NCI-H2107 (cell line): ENCODE data around the gene SCAMP4.
A peak's percentile ranks its signal among the peaks of the same experiment; 100 is the strongest.
"Not testable (repeated sequence)": the region's sequence is repeated elsewhere in the genome, so short reads cannot be mapped to it uniquely, and the experiment has no call there.

Experiments
- DNase-seq: peaks from one replicate; lab custom pipeline; 2025; lab: John Stamatoyannopoulos, UW

Gene SCAMP4

DNA sequence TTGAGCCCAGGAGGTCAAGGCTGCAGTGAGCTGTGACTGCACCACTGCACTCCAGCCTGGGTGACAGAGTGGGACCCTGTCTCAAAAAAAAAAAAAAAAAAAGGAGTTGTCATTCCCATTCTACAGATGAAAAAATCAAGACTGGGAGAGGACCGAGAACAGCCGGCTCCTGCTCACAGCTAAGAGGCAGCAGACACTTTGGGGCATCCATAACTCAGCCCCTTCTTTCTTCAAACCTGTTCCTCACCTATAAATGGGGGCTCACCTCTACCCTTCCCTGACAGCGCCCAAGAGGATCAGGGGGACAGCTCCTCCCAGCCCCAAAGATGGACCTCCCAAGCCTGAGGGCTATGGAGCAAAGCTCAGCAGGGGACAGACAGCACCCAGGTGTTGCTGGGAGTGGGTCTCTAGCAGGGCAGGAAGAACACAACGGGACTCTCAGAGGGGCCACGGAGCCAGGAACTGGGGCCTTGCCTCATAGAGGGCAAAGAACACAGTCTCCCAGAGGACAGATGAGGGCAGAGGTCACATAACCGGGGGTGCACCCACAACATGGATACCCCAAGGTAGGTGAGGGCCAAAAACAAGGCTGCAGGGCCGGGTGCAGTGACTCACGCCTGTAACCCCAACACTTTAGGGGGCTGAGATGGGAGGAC is 38.4 kb upstream of the SCAMP4 start:
- DNase-seq, result no peak

DNA sequence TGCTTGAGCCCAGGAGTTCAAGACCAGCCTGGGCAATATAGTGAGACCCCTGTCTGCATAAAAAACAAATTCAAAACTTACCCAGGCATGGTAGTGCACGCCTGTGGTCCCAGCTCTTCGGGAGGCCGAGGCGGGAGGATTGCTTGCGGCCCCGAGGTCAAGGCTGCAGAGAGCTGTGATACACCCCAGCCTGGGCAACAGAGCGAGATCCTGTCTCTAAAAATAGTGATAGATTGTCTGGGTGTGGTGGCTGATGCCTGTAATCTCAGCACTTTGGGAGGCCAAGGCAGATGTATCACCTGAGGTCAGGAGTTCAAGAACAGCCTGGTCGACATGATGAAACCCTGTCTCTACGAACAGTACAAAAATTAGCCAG is 37.9 kb upstream of the SCAMP4 start:
- DNase-seq, result no peak

DNA sequence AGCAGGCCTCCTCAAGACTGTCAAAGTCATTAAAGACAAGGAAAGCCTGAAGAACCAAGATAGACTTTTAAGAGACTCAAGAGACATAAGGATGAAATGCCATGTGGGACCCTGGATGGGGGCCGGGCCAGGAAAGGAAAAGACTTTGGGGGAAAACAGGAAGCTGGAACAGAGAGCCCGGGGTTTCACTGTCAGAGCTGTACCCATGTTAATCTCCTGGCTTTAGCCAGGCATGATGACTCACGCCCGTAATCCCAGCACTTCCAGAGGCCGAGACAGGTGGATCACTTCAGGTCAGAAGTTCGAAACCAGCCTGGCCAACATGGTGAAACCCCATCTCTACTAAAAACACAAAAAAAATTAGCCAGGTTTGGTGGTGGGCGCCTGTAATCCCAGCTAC is 36.2 kb upstream of the SCAMP4 start:
- no peak for DNase-seq

DNA sequence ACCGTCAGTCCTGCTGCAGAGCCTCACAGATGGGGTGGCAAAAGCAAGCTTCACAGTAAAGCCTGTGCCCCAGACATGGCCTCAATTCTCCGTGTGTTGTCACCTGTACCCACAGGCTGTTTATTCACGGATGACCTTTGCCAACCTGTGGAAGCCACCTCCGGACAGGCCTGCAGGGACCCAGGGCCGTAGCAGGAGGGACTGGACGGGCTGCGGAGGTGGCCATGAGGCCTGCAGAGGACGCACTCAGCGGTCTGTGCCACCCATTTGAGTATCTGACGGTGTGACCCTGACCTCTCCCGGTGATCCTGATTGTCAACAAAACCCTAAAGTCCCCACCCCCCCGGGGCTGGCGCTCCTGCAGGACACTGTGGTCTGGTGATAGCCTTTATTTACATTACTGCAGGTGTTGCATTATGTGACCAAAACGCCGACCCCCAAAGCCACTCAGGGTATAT is 34.0 kb upstream of the SCAMP4 start:
- no peak for DNase-seq

DNA sequence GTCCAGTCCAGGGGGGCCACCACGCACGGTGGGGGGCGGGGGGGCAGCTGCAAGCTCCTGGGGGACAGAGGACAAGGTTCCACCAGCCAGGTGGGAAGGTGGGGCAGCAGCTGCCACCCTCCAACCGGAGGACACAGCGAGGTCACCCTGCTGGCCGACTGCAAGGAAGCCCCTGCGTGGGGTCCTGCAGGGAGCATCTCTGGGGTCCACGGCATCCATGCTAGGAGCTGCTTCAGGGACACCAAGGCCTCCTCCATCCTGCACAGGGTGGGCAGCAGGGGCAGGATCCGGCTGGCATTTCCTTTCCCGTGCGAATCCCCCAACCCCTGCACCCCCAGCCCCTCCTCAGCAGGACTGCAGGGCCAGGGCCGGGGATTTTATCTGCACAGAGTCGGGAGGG is 33.6 kb upstream of the SCAMP4 start:
- no peak for DNase-seq

DNA sequence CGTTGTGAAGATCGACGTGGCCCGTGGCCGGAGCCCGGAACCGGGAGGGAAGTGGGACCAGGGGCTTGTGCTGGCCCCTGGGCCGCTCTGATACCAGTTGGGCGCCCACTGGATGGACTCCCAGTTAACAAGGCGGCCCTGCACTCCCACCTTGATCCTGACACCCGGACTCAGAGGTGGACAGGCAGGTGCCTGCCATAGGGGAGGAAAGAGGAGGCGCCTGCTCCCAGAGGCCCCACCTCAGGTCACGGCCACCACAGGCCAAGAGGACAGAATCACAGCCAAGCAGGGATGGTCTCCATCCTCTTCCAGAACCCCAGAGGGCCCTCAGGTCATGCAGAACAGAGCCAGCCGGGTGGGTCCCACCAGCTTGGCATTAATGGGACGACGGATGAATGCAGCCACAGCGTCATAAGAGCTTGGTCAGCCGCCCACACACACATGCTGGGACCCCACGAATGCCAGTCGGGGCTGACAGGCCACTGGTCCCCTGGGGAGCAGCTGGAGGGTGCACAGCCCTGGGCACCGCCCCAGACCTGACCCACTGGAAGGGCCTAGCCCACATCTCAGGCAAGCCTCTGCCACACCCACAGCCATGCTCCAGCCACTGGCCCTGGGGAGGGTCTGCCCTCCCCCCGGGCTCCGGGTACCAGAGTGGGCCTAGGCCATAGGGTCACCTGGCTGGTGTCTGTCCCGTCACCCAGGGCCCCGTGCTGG is 32.2 kb upstream of the SCAMP4 start:
- no peak for DNase-seq

DNA sequence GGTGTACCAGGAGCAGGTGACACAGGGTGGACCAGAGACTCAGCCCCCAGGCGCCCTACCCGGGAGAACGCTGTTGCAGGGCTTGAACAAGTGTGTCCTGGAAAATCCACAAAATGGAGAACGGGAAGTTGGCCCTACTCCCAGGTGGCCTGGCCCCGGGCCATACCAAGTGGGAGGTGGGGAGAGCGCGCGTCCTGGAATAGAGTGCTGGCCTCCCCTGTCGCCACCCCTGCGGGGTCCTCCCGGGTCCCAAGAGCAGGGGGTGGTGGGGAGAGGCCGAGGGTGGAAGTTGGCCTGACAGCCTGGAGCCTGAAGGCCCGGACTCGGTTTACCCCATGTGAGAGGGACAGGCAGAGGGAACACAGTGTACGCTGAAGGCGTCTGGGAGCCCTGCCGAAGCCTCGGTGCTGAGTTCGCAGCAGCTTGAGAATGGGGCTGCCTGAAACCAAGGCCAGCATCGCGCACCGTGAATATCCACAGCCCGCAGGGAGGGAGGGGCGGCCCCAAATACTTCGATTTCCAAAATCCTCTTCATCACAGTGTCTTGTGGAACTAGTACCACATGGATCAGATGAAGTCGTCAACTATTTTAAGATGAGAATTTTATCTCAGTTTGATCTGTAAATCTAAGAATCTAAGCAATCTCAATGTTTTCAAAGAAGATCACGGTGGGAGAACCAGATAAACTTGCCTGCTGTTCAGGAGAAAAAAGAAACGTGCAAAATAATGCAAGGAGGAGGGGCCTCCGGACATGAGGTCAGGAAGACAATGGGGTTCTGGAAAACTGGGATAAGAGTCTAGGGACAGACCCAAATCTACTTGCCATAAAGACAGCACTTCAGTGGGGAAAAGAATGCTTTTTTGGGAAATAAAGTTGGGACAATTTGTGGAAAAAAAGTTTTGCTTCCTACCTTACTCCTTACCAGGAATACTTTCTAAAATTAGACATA is 31.4 kb upstream of the SCAMP4 start:
- DNase-seq, result no peak

DNA sequence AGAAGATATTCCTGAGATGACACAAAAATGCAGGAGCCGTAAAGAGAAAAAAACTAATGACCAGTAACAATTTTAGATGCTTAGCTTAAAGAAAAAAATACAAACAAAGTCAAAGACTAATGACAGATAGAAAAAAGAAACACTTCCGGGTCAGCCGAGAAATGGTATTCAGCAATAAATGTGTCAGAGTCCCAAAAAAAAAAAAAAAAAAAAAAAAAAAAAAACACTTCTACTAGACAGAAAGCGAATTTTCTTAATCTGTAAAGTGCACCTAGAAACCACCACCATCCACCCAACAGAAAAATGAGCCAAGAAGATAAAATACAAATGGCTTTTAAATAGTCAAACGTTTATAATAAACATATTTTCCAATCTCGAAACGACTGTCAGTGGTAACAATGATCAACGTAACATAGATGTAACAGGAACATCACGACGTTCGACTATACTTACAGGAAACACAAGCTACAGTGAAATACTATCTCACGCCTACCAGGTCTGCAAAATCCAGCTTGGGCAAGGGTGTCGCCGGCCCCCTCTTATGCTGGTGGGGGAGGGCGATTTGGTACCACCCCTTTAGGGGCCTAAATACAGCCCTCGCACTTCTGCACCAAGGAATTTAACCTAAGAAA is 30.5 kb upstream of the SCAMP4 start:
- no peak for DNase-seq

DNA sequence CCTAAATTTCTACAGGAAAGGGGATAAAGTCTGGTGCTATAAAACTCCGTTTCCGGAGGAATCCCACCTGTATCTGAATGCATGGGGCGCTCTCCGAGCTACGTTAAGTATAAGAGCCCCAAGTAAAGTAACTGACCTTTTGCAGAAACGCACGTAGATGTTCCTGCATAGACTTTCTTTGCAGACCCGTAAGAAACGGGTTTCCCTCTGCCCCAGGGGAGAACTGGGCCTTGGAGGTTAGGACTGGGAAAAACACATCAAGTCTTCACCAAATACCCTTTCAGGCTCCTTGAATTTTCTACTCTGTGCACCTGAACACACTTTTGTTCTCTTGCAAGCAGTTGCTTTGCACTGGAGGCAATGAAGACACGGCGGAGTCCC is 29.9 kb upstream of the SCAMP4 start:
- not testable (repeated sequence) for DNase-seq

DNA sequence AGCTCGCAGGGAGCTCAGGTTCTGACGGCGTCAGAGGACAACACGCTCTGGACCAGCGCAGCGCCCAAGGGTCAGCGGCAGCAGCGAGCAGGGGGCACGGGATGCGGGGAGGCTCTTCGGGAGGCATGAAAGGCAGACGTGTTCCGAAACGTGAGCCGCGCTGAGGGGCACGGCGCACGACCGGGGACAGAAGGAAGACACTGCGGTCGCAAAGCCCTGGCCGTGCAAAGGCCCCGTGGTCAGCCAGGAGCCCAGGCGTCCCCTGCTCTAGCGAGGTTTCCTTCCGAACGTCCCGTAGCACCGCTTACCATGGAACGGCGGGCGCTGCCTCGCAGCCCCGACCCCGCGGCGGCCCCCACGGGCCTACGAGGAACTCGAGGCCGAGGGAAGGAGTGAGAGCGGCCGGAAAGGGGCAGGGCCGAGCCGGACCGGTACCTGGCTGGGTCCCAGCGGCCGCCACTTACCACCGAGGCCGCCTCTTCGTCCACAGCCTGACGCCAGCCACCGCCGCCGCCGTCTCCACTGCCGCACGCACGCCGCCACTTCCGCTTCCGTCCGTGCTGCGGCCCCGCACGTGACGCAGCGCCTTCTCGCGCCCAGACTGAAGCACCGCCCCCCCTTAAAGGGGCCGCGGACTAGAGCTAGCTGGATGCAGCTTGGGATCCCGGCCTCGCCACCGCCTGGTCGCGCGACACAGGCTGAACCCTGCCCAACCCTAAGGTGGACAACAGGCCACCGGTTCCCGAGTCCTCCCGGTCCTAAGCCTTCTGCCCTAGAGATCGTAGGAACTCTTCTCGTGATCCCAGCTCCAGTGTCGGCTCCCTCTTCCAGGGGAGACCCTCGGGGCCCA is 29.3 kb upstream of the SCAMP4 start:
- peak; percentile 84 for DNase-seq

DNA sequence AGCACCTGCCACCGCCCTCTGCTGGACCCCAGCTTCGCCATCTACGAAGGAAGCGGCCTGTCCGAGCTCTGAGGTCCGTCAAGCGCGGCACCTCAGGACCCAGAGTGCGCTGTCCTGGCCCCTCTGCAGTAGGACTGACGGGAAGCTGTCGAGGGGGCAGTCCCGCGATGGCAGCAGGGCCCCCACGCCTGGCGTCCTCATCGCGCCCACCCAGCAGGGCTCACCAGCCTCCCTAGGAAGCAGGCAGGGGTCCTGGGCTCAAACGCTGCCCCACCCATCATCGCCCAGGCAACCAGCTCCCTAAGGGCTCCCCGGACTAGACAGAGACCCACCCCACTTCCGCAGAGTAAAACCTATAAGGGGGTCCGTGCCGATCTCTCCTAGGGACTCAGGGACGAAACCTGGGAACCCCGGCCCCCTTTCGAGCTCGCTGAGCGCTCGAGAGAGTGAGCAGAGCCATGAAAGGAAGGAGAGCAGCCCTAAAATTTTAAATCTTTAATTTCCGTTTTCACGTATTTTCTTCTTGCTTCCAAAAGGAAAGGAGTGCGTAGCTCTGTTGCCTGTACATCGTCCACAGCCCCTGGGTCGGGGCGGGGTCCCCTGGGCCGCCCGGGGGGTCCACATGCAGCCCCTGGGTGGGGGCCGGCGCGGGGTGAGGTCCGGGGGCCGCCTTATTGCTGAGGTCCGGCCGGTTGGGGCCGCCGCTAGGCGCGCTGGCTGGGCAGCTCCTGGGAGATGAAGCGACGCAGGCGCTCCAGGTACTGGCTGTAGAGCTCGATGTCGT is 28.5 kb upstream of the SCAMP4 start:
- not testable (repeated sequence) for DNase-seq

DNA sequence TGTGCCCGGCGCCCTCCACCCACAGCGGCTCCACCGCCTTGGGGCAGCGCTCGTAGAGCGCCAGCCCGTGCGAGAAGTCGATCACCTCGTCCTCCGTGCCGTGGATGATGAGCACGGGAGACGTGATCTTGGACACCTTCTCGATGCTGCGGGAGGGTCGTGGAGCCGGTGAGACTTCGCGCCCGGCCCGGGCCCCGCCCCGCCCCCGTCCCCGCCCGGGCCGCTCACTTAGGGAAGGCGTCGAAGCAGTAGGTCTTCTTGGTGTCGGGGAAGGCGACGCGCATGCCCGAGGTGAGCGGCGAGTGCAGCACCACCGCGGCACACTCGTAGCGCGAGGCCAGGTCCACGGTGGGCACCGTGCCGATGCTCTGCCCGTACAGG is 27.9 kb upstream of the SCAMP4 start:
- not testable (repeated sequence) for DNase-seq

DNA sequence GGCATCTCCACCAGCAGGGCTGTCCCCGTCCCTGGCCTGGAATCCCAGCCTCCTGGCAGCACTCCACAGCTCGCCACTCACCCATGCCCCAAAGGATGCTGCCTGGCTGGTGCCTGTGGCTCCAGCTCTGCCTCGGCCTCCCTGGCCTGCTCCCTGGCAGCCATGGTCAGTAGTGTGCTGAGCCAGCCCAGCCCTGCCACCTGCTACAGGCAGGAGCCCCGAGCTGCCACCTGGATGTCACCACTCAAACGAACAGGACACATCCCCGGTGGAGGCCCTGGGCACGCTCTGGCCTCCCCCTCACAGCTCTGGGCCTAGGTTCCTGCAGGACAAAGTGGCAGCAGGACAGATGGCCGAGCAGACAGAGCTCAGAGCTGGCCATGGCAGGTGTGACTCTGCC is 26.6 kb upstream of the SCAMP4 start:
- DNase-seq, result not testable (repeated sequence)

DNA sequence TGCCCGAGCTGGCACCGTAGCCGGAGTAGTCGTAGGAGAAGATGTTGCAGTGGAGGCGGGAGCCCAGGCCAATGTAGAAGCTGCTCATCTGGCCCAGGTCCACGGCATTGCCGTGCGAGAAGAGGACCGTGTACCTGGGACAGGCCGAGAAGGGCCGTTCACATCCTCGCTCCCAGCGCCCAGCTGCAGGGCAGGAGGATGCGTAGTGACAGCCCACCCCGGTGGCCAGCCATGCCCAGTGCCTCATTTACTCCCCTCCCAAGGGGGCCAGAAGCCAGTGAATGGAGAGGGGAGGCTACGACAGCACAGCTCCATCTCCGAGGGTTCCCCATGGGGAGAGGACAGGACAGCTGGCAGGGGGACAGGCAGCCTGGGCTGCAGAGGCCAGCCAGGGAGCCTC is 25.2 kb upstream of the SCAMP4 start:
- not testable (repeated sequence) for DNase-seq

DNA sequence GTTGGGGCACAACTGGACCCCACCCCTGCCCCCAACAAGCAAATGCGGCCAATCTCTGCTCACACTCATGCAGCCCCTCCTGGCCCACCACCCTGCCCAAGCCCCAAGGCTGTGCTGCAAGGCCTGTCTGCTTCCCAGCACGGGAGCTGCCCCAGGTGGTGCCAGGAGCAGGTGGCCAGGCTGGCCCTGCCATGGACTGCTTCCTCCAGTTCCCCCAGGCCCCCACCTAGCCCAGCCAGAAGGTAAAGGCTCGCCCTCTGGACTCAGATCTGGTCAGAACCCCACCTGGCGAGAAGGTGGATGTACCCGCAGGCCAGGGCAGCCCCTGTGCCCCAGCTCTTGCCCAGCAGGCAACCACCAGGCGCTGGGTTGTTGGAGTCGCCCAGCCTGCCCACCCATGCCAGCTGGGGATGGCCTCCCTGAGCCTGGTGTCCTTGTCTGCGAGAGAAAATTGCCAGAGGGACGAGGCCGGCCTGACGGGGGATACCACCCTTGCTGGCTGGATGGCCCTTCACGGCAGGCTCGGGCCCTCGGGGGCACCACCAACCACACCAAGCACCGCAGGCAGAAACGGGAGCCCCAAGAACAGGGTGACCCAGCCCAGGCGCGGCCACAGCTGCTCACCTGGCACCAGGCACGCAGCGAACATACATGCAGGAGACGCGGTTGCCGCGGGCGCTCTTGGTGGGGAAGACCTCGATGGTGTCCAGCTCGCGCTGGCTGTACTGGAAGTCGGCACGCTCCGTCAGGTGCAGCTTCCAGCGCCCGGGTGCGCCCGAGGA is 24.4 kb upstream of the SCAMP4 start:
- no peak for DNase-seq

DNA sequence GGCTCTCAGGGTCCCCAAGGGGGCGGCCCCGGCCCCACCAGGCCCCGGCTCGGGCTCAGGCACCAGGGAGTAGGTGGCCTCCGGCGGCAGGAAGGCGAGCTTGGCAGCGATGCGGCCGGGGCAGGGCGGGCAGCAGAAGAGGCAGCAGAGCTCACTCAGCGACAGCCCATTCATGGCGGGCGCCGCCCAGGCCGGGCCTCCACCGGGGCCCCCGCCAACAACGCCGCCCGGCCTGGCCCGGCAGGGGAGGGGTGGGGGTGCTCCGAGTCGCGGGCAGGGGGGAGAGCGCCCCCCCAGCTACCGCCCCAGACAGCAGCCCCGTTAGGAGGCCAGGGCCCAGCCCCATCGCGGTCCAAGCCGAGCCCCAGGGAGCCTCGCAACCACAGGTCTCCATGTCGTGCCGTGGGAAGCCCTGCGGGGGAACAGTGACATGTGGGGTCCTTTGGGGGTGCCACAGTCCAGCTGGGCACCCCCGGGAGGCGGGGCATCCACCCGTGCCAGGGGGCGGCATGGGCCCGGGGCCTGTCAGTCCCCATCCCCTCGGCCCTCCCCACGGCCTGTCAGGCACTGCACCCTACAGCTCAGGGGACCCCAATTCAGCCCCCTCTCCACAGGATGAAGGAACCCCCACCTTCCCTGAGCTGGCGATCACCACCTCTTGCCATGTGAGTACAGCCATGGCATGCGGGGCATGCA is 23.7 kb upstream of the SCAMP4 start:
- not testable (repeated sequence) for DNase-seq

DNA sequence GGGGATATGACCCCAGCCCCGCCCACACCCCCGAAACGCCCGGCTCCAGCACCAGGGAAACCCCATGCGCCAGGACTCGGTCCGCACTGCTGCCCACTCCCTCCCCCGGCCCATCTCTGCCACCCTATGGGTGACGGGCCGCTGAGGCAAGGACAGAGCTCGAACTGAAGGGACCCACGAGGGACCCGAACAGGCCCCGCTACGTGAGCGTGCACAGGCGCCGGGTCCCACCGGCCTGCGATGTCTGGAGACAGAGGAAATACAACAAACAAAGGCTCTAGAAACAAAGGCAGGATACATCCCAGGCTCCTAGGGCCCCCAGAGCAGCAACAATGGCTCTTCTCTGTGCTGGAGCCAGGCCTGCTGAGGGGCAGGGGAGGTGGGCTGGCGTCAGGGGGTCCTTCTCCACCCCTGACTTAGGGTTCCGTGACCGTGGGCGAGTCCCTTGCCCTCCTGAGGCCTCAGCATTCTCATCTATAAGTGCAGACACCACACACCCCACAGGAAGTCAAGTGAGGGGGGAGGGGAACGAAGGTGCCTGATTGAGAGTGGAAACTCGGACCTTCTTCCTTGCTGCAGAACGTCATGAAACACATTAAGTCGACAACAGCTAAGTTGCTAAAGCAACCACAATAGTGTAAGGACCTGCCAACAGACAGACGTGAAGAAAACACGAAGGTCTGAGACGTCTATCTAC is 23.0 kb upstream of the SCAMP4 start:
- no peak for DNase-seq
